Smooth muscle cell of the coronary artery (primary cell): ENCODE data around the gene GTF3C2. TPM values are rescaled to one million over a fixed set of nuclear protein-coding genes. Genes with fewer than 3 reads are reported as not detected.

Source experiments
- total RNA-seq: library from RNA; depleted of rRNA; stranded (reverse); fragments of >200 nt; gene quantifications from 2 replicates; pipeline ENCODE4 v1.2.3, GENCODE V29; 2014; ENCODE audit warnings: low replicate concordance

GTF3C2 gene, protein sequence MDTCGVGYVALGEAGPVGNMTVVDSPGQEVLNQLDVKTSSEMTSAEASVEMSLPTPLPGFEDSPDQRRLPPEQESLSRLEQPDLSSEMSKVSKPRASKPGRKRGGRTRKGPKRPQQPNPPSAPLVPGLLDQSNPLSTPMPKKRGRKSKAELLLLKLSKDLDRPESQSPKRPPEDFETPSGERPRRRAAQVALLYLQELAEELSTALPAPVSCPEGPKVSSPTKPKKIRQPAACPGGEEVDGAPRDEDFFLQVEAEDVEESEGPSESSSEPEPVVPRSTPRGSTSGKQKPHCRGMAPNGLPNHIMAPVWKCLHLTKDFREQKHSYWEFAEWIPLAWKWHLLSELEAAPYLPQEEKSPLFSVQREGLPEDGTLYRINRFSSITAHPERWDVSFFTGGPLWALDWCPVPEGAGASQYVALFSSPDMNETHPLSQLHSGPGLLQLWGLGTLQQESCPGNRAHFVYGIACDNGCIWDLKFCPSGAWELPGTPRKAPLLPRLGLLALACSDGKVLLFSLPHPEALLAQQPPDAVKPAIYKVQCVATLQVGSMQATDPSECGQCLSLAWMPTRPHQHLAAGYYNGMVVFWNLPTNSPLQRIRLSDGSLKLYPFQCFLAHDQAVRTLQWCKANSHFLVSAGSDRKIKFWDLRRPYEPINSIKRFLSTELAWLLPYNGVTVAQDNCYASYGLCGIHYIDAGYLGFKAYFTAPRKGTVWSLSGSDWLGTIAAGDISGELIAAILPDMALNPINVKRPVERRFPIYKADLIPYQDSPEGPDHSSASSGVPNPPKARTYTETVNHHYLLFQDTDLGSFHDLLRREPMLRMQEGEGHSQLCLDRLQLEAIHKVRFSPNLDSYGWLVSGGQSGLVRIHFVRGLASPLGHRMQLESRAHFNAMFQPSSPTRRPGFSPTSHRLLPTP
- total RNA-seq = 13.1 and 19.6 TPM in 2 replicates

DNA sequence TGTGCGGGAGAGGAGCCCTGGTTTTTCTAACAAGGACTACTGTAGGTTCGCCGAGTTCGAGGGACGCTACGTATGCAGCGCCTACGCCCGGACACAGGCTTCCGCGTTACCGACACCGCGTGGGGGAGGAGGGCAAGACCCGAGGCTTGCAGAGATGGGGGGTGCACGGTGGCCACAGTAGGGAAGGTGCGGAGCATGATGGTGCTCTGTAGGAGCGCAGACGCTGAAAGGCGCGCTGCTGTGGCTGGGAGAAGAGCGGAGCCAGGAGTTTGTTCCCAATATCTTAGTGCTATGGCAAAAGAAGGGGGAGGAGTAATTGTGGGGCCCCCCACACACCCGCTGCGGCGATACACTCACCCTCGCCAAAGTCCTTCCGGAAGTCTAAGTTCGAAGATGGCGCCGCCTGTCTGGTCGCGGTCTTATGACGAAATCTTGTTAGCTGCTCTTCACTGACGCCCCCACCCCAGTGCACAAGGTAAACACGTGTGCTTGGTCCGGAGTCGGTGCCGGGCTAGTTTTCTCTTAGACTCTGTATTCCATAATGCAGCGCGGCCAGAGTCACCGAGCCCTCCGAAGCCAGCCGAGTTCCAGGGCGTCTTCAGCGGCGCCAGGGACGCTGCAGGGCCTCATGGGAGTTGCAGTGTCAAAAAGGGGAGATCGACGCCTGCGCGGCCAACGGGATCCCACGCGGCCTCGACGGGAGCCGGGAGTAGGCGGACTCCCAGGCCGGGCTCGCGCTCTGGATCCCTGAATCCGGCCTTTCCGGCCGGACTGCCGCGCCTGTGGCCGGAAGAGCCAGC, at the start of gene GTF3C2:
TSS of gene GTF3C2 (minus strand) at position 383 of the 800 bp plus-strand sequence. CDS start 13,210 bp downstream, outside the sequence.

DNA sequence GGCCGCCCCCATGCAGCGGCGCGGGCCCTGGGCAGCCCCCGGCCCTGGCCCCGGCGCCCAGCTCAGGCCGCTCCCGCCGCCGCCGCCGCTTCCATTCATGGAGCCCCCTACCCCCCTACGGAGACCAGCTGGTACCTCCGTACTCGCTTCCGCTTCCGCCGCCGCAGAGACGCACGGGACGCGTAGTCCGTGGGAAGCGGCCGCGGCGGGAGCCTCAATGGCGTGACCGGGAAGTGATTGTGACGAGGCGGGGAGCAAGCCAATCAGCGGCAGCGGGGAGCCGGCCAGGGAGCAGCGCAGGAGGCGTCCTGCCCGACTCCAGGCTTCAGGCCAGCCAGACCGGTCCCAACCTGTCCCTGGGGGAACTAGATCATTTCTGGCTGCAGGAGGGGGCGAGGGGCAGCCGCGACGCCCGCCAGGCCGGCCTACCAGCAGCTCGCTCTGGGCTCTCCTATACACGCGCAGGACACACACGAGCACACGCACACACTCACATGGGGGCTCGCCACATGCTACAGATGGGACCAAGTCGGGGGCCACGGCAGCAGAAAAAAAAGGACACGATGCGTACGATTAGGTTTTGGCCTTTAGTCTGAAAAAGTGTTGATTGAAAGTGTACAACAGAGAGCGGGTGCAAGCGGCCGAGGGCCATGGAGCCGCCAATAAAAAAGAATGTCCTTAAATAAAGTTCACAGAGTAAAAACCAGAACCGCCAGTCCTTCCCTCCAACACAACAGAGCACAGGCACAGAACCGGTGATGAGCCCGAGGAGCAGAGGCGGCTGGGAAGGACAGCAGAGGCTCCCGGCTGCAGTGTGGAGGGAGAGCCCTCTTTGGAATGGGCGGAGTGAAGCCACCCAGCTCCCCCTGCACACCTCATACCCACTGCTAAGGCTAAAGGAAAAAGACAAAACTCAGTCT, 24.3 kb upstream of the GTF3C2 start, which contains the start of gene ZNF513:
TSS of gene ZNF513 (minus strand) at position 109 of the 920 bp plus-strand sequence. CDS start 208 bp downstream, outside the sequence.

DNA sequence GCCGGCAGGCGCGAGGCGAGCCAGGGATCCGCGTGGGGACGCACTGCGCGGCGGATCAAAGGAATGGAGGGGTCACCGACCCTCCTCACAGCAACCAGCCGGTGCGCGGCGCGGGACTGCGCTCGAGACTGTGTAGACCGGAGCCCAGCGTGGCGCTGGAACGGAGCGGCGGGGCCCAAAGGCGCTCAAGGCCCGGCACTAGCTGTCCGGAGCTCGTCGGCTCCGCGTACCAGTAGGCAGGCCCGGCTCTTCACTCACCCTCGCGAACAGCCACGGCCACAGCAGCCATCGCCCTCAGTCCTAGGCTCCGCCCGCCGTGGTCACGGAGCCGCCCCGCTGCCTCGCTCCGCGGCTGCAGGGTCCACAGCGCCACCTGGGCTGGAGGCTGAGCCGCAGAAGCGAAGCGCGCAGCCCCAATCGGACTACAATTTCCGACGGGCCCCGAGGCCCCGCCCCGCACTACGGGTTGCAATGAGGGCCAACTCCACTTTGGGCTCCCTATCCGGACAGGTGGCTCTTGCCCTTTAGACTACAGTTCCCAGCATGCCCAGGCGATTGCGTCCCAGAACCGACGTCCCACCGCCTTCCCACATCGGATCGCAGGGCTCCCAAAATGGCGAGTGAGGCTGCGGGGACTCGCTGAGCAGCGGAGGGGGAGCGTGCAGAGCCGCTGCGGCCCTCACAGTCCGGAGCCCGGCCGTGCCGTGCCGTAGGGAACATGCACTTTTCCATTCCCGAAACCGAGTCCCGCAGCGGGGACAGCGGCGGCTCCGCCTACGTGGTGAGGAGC, 13.7 kb upstream of the GTF3C2 start, which contains the start of the genes EIF2B4 and SNX17:
TSS of gene EIF2B4 (minus strand) at position 313 of the 790 bp plus-strand sequence. CDS start at position 289, 24 bp downstream.
TSS of gene SNX17 (plus strand) at position 591 of the 790 bp plus-strand sequence. CDS start at position 719, 128 bp downstream.

DNA sequence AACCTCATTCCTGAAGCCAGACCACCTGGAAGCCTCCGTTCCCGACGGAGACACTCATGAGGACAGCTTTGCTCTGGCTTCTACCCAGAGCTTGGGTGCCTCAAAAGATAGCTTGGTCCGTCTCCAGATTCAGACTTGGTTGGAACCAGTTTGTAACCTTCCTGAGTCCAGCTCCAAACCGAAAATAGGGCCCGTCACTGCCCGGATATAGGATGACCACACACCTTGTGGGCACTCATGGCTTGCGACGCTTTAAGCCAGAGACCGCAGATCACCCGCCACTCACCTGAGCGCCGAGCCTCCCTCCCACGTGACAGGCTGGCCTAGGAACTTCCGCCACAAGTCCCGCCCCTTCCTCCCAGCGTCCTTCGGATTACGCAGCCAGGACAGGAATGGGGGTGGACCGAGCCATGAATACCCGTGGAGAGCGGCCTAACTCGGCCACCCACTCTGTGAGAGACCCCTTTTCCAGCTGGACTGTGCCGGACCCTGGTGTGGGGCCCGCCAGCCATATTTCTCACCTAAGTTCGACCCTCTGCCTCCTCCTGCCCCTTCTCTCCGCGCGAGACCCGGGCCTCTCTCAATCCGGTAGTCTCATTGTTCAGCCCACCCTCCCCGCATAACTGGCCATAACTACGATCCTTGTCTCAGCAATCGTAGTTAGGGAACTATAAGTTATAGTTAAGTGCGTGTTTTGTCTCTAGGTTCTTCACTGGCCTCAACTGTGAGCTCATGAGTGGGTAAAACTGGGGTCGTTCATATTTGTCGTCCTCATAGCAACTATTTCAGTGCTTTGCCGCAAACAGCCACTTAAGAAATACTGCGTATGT, 33.6 kb downstream of the GTF3C2 start, which contains the start of gene MPV17:
TSS of gene MPV17 (minus strand) at position 332 of the 830 bp plus-strand sequence. CDS start 580 bp downstream, outside the sequence.

DNA sequence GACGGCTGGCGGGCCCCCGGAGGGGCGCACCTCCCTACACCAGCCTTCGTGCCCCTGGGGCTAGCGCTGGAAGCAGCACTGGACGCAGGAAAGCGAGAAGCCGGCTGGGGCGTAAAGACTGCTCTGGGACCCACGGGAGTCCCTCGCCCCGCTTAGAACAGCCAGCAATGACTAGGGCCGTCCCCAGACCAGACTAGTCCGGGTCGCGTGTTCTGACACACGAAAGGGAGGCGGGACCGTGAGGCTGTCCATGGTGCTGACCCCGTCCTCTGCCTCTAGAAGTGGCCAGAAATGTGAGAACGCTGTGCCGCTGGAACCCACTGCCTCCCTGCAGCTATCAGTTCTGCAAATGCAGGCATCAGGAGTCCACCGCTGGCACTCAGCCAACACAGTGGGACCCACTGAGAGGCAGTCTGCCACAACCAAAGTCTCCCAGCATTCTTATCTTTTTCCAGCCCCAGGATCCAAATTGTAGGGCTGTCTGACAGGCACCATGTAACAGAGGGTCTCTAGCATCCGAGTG, 48.1 kb downstream of the GTF3C2 start, which contains the start of gene UCN:
TSS of gene UCN (minus strand) at position 87 of the 523 bp plus-strand sequence. CDS start 550 bp downstream, outside the sequence.

DNA sequence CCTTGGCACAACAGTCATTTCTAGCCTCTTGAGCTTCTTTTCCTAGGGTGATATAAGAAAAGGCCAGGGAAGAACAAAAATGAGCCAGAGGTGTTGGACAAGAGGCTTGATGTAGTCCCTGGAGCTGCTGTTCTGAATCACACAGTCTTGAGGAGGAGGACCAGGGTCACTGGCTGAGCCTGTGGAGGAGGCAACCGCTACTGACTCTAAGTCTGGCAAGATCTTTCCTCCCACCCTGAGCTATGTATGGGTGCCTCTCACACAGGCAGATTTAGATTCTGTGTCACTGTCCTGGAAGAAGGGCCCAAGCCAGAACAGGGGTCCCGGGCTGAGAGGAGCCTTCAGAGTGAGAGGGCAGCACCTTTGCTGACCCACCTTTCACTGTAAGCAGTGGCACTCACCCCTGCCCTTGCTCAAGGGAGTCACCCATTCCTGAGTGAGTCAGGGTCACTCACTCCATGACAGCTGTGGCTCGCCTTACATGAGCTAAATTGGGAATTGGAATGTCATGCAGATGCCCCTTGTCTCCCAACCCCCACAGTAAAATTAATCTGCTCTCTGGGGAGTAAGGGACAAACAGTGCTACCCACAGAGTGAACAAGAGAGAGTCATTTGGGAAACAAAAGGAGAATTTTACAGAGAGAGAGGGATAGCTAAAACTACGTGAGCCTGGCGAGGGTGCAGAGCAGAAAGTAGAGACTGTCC, 74.6 kb downstream of the GTF3C2 start, which contains the start of gene TRIM54:
TSS of gene TRIM54 (plus strand) at position 575 of the 705 bp plus-strand sequence. CDS start 303 bp downstream, outside the sequence.

Other genes with a start within 250 kb of the GTF3C2 start
- gene CGREF1, start 237.6 kb downstream of the GTF3C2 start, total RNA-seq = 4.9 and 15.8 TPM in 2 replicates
- gene ABHD1, start 232.9 kb downstream of the GTF3C2 start, total RNA-seq = 0.08 TPM in 1 of 2 replicates, not detected in the other
- gene PREB, start 222.1 kb downstream of the GTF3C2 start, total RNA-seq = 55.5 and 206 TPM in 2 replicates
- not detected in 2 replicates for gene PRR30, start 217.4 kb downstream of the GTF3C2 start, total RNA-seq
- 0.82 TPM in 1 of 2 replicates, not detected in the other for gene TCF23, start 207.8 kb downstream of the GTF3C2 start, total RNA-seq
- gene ATRAID, start 144.7 kb downstream of the GTF3C2 start, total RNA-seq = 183 and 253 TPM in 2 replicates
- 8.3 and 17.7 TPM in 2 replicates for gene SLC5A6, start 144.5 kb downstream of the GTF3C2 start, total RNA-seq
- 26.1 and 35.8 TPM in 2 replicates for gene CAD, start 139.4 kb downstream of the GTF3C2 start, total RNA-seq
- 0.38 TPM in 1 of 2 replicates, not detected in the other for gene SLC30A3, start 93.7 kb downstream of the GTF3C2 start, total RNA-seq
- gene DNAJC5G, start 81.3 kb downstream of the GTF3C2 start, total RNA-seq = not detected in 2 replicates
- not detected in 2 replicates for gene TRIM54, start 74.3 kb downstream of the GTF3C2 start, total RNA-seq
- 0.30 TPM in 1 of 2 replicates, not detected in the other for gene UCN, start 48.3 kb downstream of the GTF3C2 start, total RNA-seq
- 48.7 and 76.6 TPM in 2 replicates for gene MPV17, start 33.7 kb downstream of the GTF3C2 start, total RNA-seq
- 29.5 and 51.1 TPM in 2 replicates for gene EIF2B4, start 13.6 kb upstream of the GTF3C2 start, total RNA-seq
- 100 and 134 TPM in 2 replicates for gene SNX17, start 13.9 kb upstream of the GTF3C2 start, total RNA-seq
- gene ZNF513, start 24.0 kb upstream of the GTF3C2 start, total RNA-seq = 5.4 and 7.9 TPM in 2 replicates
- 93.1 and 102 TPM in 2 replicates for gene PPM1G, start 52.8 kb upstream of the GTF3C2 start, total RNA-seq
- gene NRBP1, start 71.9 kb upstream of the GTF3C2 start, total RNA-seq = 106 TPM in 2 replicates
- gene KRTCAP3, start 85.6 kb upstream of the GTF3C2 start, total RNA-seq = not detected in 2 replicates
- 28.8 and 79.4 TPM in 2 replicates for gene IFT172, start 133.0 kb upstream of the GTF3C2 start, total RNA-seq
- gene FNDC4, start 138.4 kb upstream of the GTF3C2 start, total RNA-seq = 15.9 and 31.8 TPM in 2 replicates
- 0.12 and 3.5 TPM in 2 replicates for gene GCKR, start 140.1 kb upstream of the GTF3C2 start, total RNA-seq
- 7.8 and 16.3 TPM in 2 replicates for gene ZNF512, start 226.3 kb upstream of the GTF3C2 start, total RNA-seq